Liver (tissue), 9 donors: ENCODE results near the gene CCDC51. TPM values are rescaled to one million over a fixed set of nuclear protein-coding genes. Genes with fewer than 3 reads are reported as not detected.
"Not testable (repeated sequence)": the region's sequence is repeated elsewhere in the genome, so short reads cannot be mapped to it uniquely, and the experiment has no call there.

Source experiments
- DNase-seq: peaks from one replicate; pipeline ENCODE4 v3.0.0-alpha.2; 2017; ENCODE audit warnings: low spot score
- H3K27ac ChIP-seq, 2 donors: one replicate each; pipeline ENCODE4 v1.7.0; 2013; ENCODE audit warnings: inconsistent platforms in 2 of 2, low read length in 2 of 2, control low read depth in 1 of 2, low read depth in 1 of 2, mild to moderate bottlenecking in 1 of 2
- H3K27me3 ChIP-seq, 4 donors: one replicate each; pipeline versions ENCODE4 v1.6.1 to v1.7.0; 2013; ENCODE audit warnings: low read length in 3 of 4, inconsistent platforms in 1 of 4, mild to moderate bottlenecking in 1 of 4, moderate library complexity in 1 of 4; ENCODE audit not compliant: control insufficient read depth in 4 of 4, insufficient read depth in 4 of 4
- H3K36me3 ChIP-seq, 4 donors: one replicate each; pipeline versions ENCODE4 v1.6.1 to v1.7.0; 2013; ENCODE audit warnings: low read length in 3 of 4, mild to moderate bottlenecking in 3 of 4, low read depth in 1 of 4, moderate library complexity in 1 of 4; ENCODE audit not compliant: control insufficient read depth in 4 of 4, insufficient read depth in 3 of 4
- H3K4me1 ChIP-seq, 4 donors: one replicate each; pipeline versions ENCODE4 v1.6.1 to v1.7.0; 2013; ENCODE audit warnings: low read length in 3 of 4, mild to moderate bottlenecking in 3 of 4, moderate library complexity in 1 of 4; ENCODE audit not compliant: control insufficient read depth in 4 of 4, insufficient read depth in 4 of 4
- H3K4me3 ChIP-seq, 3 donors: one replicate each; pipeline versions ENCODE4 v1.6.1 to v1.7.0; 2013; ENCODE audit warnings: low read length in 3 of 3, control low read depth in 1 of 3, low read depth in 1 of 3, mild to moderate bottlenecking in 1 of 3
- H3K9ac ChIP-seq, 2 donors: one replicate each; pipeline ENCODE4 v1.7.0; 2013; ENCODE audit warnings: low read length in 2 of 2, mild to moderate bottlenecking in 2 of 2, moderate library complexity in 2 of 2, control low read depth in 1 of 2, low read depth in 1 of 2
- H3K9me3 ChIP-seq, 4 donors: one replicate each; pipeline versions ENCODE4 v1.6.1 to v1.7.0; 2013; ENCODE audit warnings: low read length in 3 of 4; ENCODE audit not compliant: control insufficient read depth in 4 of 4
- ATF3 ChIP-seq: IDR thresholded peaks from 2 replicates; pipeline ENCODE4 v1.6.1; 2016; ENCODE audit warnings: antibody characterized with exemption
- EGR1 ChIP-seq, 2 donors: IDR thresholded peaks; 2 replicates each; pipeline ENCODE4 v1.6.1; 2016 to 2018; ENCODE audit warnings: antibody characterized with exemption in 2 of 2, low read depth in 2 of 2
- FOXA1 ChIP-seq: IDR thresholded peaks from 2 replicates; pipeline ENCODE4 v1.6.1; 2016; ENCODE audit warnings: antibody characterized with exemption
- FOXA2 ChIP-seq: IDR thresholded peaks from 2 replicates; pipeline ENCODE4 v1.6.1; 2016; ENCODE audit warnings: antibody characterized with exemption
- GABPA ChIP-seq, 2 donors: IDR thresholded peaks in 1 of 2; conservative IDR thresholded peaks in 1 of 2; 2 replicates each; pipeline ENCODE4 v1.6.1; 2016; ENCODE audit warnings: antibody characterized with exemption in 2 of 2, mild to moderate bottlenecking in 1 of 2, moderate library complexity in 1 of 2
- HNF4A ChIP-seq, 2 donors: conservative IDR thresholded peaks; 2 replicates each; pipeline ENCODE4 v1.6.1; 2016; ENCODE audit warnings: antibody characterized with exemption in 2 of 2, mild to moderate bottlenecking in 2 of 2
- HNF4G ChIP-seq: IDR thresholded peaks from 2 replicates; pipeline ENCODE4 v1.6.1; 2016; ENCODE audit warnings: antibody characterized with exemption
- JUND ChIP-seq, 2 donors: IDR thresholded peaks; 2 replicates each; pipeline ENCODE4 v1.6.1; 2016; ENCODE audit warnings: antibody characterized with exemption in 2 of 2
- NR2F2 ChIP-seq: IDR thresholded peaks from 2 replicates; pipeline ENCODE4 v1.6.1; 2016; ENCODE audit warnings: antibody characterized with exemption
- RAD21 ChIP-seq, 2 donors: IDR thresholded peaks; 2 replicates each; pipeline ENCODE4 v1.6.1; 2016; ENCODE audit warnings: antibody characterized with exemption in 2 of 2, mild to moderate bottlenecking in 2 of 2
- REST ChIP-seq: IDR thresholded peaks from 2 replicates; pipeline ENCODE4 v1.6.1; 2016; ENCODE audit warnings: antibody characterized with exemption, mild to moderate bottlenecking
- RXRA ChIP-seq, 2 donors: IDR thresholded peaks; 2 replicates each; pipeline ENCODE4 v1.6.1; 2017 to 2018; ENCODE audit warnings: antibody characterized with exemption in 2 of 2, mild to moderate bottlenecking in 1 of 2
- SP1 ChIP-seq: IDR thresholded peaks from 2 replicates; pipeline ENCODE4 v1.6.1; 2018; ENCODE audit warnings: antibody characterized with exemption, mild to moderate bottlenecking
- TAF1 ChIP-seq: conservative IDR thresholded peaks from 2 replicates; pipeline ENCODE4 v1.6.1; 2016; ENCODE audit warnings: antibody characterized with exemption, mild to moderate bottlenecking
- YY1 ChIP-seq: IDR thresholded peaks from 2 replicates; pipeline ENCODE4 v1.6.1; 2016; ENCODE audit warnings: antibody characterized with exemption, mild to moderate bottlenecking
- WGBS: extraction: QIAGEN DNeasy Blood & Tissue Kit; methylation state at CpG from one replicate; pipeline ENCODE4 v1.1.7; 2013; 5-methylcytosine and 5-hydroxymethylcytosine counted together
- polyA plus RNA-seq, 2 donors: library from polyadenylated mRNA; stranded (reverse) in 1 of 2; unstranded in 1 of 2; fragments of 200-250 nt in 1 of 2; fragments of >200 nt in 1 of 2; fragmentation: Nextera tagmentation in 1 of 2; extraction: Ambion mirVana in 1 of 2; gene quantifications; one replicate each; pipeline versions ENCODE4 v1.2.1 to v1.2.3, GENCODE V29; 2013 to 2015
- total RNA-seq, 2 donors: library from RNA; depleted of rRNA; stranded (reverse); fragments of >200 nt; gene quantifications; one replicate each; pipeline ENCODE4 v1.2.3, GENCODE V29; 2014
- TF ChIP-seq, protein P1 (sequence below): IDR thresholded peaks from 2 replicates; pipeline ENCODE4 v1.6.1; 2016; ENCODE audit warnings: antibody characterized with exemption
- TF ChIP-seq, protein P2 (sequence below): fragments of 150-350 bp; IDR thresholded peaks from 2 replicates; pipeline ENCODE4 v1.5.1; 2017; ENCODE audit warnings: improper control_type of control experiment, low read depth, low read length; ENCODE audit not compliant: missing input control
- TF ChIP-seq, protein P3 (sequence below): IDR thresholded peaks from 2 replicates; pipeline ENCODE4 v1.6.1; 2016; ENCODE audit warnings: antibody characterized with exemption
- donor health status: healthy.
- donor health status: healthy.
- donor health status: healthy.
- donor health status: healthy.
- donor health status: healthy.

CCDC51 gene
- total and polyA plus RNA-seq, 4 donors, result 7.9 to 13.7 (median 11.0) TPM

- TF ChIP-seq, protein P1, sequence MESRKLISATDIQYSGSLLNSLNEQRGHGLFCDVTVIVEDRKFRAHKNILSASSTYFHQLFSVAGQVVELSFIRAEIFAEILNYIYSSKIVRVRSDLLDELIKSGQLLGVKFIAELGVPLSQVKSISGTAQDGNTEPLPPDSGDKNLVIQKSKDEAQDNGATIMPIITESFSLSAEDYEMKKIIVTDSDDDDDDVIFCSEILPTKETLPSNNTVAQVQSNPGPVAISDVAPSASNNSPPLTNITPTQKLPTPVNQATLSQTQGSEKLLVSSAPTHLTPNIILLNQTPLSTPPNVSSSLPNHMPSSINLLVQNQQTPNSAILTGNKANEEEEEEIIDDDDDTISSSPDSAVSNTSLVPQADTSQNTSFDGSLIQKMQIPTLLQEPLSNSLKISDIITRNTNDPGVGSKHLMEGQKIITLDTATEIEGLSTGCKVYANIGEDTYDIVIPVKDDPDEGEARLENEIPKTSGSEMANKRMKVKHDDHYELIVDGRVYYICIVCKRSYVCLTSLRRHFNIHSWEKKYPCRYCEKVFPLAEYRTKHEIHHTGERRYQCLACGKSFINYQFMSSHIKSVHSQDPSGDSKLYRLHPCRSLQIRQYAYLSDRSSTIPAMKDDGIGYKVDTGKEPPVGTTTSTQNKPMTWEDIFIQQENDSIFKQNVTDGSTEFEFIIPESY, result no peak
- TF ChIP-seq ATF3 (no peak), HNF4G (no peak), TAF1 (no peak), EGR1 (IDR thresholded peaks at IDR 0.05; ENCODE audit: low read depth in 2 of 2) (no peak), HNF4A (conservative IDR thresholded peaks at IDR 0.05) (no peak), SP1 (no peak), YY1 (no peak), FOXA2 (no peak), REST (no peak), RXRA (IDR thresholded peaks at IDR 0.05) (no peak), JUND (IDR thresholded peaks at IDR 0.05) (no peak), RAD21 (IDR thresholded peaks at IDR 0.05) (no peak), NR2F2 (no peak), GABPA (IDR thresholded peaks at IDR 0.05 in 1 of 2, conservative IDR thresholded peaks at IDR 0.05 in 1 of 2) (no peak), FOXA1 (no peak)
- TF ChIP-seq, protein P2, sequence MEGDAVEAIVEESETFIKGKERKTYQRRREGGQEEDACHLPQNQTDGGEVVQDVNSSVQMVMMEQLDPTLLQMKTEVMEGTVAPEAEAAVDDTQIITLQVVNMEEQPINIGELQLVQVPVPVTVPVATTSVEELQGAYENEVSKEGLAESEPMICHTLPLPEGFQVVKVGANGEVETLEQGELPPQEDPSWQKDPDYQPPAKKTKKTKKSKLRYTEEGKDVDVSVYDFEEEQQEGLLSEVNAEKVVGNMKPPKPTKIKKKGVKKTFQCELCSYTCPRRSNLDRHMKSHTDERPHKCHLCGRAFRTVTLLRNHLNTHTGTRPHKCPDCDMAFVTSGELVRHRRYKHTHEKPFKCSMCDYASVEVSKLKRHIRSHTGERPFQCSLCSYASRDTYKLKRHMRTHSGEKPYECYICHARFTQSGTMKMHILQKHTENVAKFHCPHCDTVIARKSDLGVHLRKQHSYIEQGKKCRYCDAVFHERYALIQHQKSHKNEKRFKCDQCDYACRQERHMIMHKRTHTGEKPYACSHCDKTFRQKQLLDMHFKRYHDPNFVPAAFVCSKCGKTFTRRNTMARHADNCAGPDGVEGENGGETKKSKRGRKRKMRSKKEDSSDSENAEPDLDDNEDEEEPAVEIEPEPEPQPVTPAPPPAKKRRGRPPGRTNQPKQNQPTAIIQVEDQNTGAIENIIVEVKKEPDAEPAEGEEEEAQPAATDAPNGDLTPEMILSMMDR, result no peak
- TF ChIP-seq, protein P3, sequence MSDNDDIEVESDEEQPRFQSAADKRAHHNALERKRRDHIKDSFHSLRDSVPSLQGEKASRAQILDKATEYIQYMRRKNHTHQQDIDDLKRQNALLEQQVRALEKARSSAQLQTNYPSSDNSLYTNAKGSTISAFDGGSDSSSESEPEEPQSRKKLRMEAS, result no peak
- no peak overlapping the region for H3K27ac ChIP-seq
- H3K27me3 ChIP-seq, result no peaks in the 10 kb centered on the region
- WGBS, result 70% methylated on average over 8 of the region's 8 CpGs
- no peak overlapping the region for H3K9ac ChIP-seq
- DNase-seq, result no peak
- peaks cover 11 to 46% (median 20%) of the 10 kb centered on the region in 4 donors for H3K36me3 ChIP-seq
- no peaks in the 10 kb centered on the region for H3K9me3 ChIP-seq
- H3K4me1 ChIP-seq, result no peaks in the 10 kb centered on the region
- no peak overlapping the region for H3K4me3 ChIP-seq
These were observed 37.6 kb downstream of the CCDC51 start for GRCh38 chr3:48402281-48402732.

GRCh38 chr3:48401434-48401901, 38.5 kb downstream of the CCDC51 start:
- H3K9me3 ChIP-seq, DNase-seq, H3K27ac ChIP-seq, H3K27me3 ChIP-seq, H3K9ac ChIP-seq, H3K4me3 ChIP-seq, H3K4me1 ChIP-seq: not testable (repeated sequence)
- peaks cover 9 to 38% (median 15%) of the 10 kb centered on the region in 4 donors for H3K36me3 ChIP-seq
- WGBS, result 93% methylated on average over 12 of the region's 12 CpGs
